HEK293 (cell line): ENCODE results near the gene SLC30A5.

Experiments
- BCL6B ChIP-seq: fragments of 450-650 bp; formaldehyde crosslinking; IDR thresholded peaks from 2 replicates; pipeline ENCODE4 v1.5.1; 2017; ENCODE audit warnings: missing biosample characterization, missing genetic modification characterization
- IKZF3 ChIP-seq: fragments of 450-650 bp; IDR thresholded peaks from 2 replicates; pipeline ENCODE4 v1.5.0; 2018; ENCODE audit warnings: missing biosample characterization, mild to moderate bottlenecking, missing genetic modification characterization, moderate library complexity
- KLF1 ChIP-seq: fragments of 450-650 bp; formaldehyde crosslinking; IDR thresholded peaks from 2 replicates; pipeline ENCODE4 v1.5.1; 2016; ENCODE audit warnings: missing biosample characterization, missing genetic modification characterization
- KLF8 ChIP-seq: fragments of 450-650 bp; formaldehyde crosslinking; IDR thresholded peaks from 2 replicates; pipeline ENCODE4 v1.5.1; 2016; ENCODE audit warnings: missing biosample characterization, missing genetic modification characterization
- MZF1 ChIP-seq: fragments of 450-650 bp; formaldehyde crosslinking; IDR thresholded peaks from 2 replicates; pipeline ENCODE4 v1.5.1; 2017; ENCODE audit warnings: missing biosample characterization, missing genetic modification characterization, borderline replicate concordance
- PATZ1 ChIP-seq: fragments of 450-650 bp; formaldehyde crosslinking; IDR thresholded peaks from 2 replicates; pipeline ENCODE4 v1.5.1; 2016; ENCODE audit warnings: missing biosample characterization, missing genetic modification characterization
- SETDB1 ChIP-seq: IDR thresholded peaks from one replicate; pipeline ENCODE4 v1.6.1; 2017; ENCODE audit warnings: mild to moderate bottlenecking, low read length, moderate library complexity, mixed read lengths; ENCODE audit not compliant: insufficient read length
- SP7 ChIP-seq: fragments of 450-650 bp; formaldehyde crosslinking; IDR thresholded peaks from 2 replicates; pipeline ENCODE4 v1.5.1; 2016; ENCODE audit warnings: missing biosample characterization, missing genetic modification characterization
- ZBTB7A ChIP-seq: fragments of 450-650 bp; formaldehyde crosslinking; IDR thresholded peaks from 2 replicates; pipeline ENCODE4 v1.5.1; 2016; ENCODE audit warnings: low read depth, missing biosample characterization, missing genetic modification characterization
- ZBTB8A ChIP-seq: fragments of 450-650 bp; formaldehyde crosslinking; IDR thresholded peaks from 2 replicates; pipeline ENCODE4 v1.5.1; 2016; ENCODE audit warnings: missing biosample characterization, missing genetic modification characterization
- ZNF10 ChIP-seq: fragments of 450-650 bp; formaldehyde crosslinking; IDR thresholded peaks from 2 replicates; pipeline ENCODE4 v1.5.1; 2017; ENCODE audit warnings: missing biosample characterization, missing genetic modification characterization
- ZNF114 ChIP-seq: fragments of 450-650 bp; formaldehyde crosslinking; IDR thresholded peaks from 2 replicates; pipeline ENCODE4 v1.5.0; 2017; ENCODE audit warnings: missing biosample characterization, missing genetic modification characterization
- ZNF157 ChIP-seq: fragments of 450-650 bp; formaldehyde crosslinking; IDR thresholded peaks from 2 replicates; pipeline ENCODE4 v1.5.1; 2016; ENCODE audit warnings: missing biosample characterization, missing genetic modification characterization
- ZNF202 ChIP-seq: fragments of 450-650 bp; formaldehyde crosslinking; IDR thresholded peaks from 2 replicates; pipeline ENCODE4 v1.5.1; 2016; ENCODE audit warnings: missing biosample characterization, missing genetic modification characterization, borderline replicate concordance
- ZNF292 ChIP-seq: fragments of 450-650 bp; formaldehyde crosslinking; IDR thresholded peaks from 2 replicates; pipeline ENCODE4 v1.5.1; 2016; ENCODE audit warnings: low read depth, missing biosample characterization, missing genetic modification characterization, borderline replicate concordance
- ZNF423 ChIP-seq: fragments of 450-650 bp; formaldehyde crosslinking; IDR thresholded peaks from 2 replicates; pipeline ENCODE4 v1.5.1; 2016; ENCODE audit warnings: missing biosample characterization, missing genetic modification characterization
- ZNF48 ChIP-seq: fragments of 450-650 bp; formaldehyde crosslinking; IDR thresholded peaks from 2 replicates; pipeline ENCODE4 v1.5.1; 2016; ENCODE audit warnings: missing biosample characterization, missing genetic modification characterization
- ZNF514 ChIP-seq: fragments of 450-650 bp; formaldehyde crosslinking; IDR thresholded peaks from 2 replicates; pipeline ENCODE4 v1.5.1; 2016; ENCODE audit warnings: missing biosample characterization, missing genetic modification characterization
- ZNF645 ChIP-seq: fragments of 450-650 bp; formaldehyde crosslinking; IDR thresholded peaks from 2 replicates; pipeline ENCODE4; 2016; ENCODE audit warnings: missing biosample characterization, missing genetic modification characterization
- ZNF677 ChIP-seq: fragments of 450-650 bp; IDR thresholded peaks from 2 replicates; pipeline ENCODE4 v1.5.0; 2018; ENCODE audit warnings: missing biosample characterization, mild to moderate bottlenecking, missing genetic modification characterization, moderate library complexity
- ZSCAN30 ChIP-seq: fragments of 450-650 bp; IDR thresholded peaks from 2 replicates; pipeline ENCODE4 v1.5.1; 2018; ENCODE audit warnings: missing biosample characterization, mild to moderate bottlenecking, missing genetic modification characterization, moderate library complexity
- ZXDB ChIP-seq: fragments of 450-650 bp; formaldehyde crosslinking; IDR thresholded peaks from 2 replicates; pipeline ENCODE4 v1.5.1; 2016; ENCODE audit warnings: missing biosample characterization, missing genetic modification characterization
- TF ChIP-seq, protein P1 (sequence below): fragments of 450-650 bp; formaldehyde crosslinking; IDR thresholded peaks from 2 replicates; pipeline ENCODE4 v1.5.1; 2016; ENCODE audit warnings: missing biosample characterization, missing genetic modification characterization
- TF ChIP-seq, protein P2 (sequence below): fragments of 450-650 bp; formaldehyde crosslinking; IDR thresholded peaks from 2 replicates; pipeline ENCODE4 v1.5.1; 2016; ENCODE audit warnings: missing biosample characterization, missing genetic modification characterization
- TF ChIP-seq, protein P3 (sequence below): fragments of 450-650 bp; formaldehyde crosslinking; IDR thresholded peaks from 2 replicates; pipeline ENCODE4 v1.5.1; 2016; ENCODE audit warnings: missing biosample characterization, missing genetic modification characterization, borderline replicate concordance

SLC30A5 gene

DNA sequence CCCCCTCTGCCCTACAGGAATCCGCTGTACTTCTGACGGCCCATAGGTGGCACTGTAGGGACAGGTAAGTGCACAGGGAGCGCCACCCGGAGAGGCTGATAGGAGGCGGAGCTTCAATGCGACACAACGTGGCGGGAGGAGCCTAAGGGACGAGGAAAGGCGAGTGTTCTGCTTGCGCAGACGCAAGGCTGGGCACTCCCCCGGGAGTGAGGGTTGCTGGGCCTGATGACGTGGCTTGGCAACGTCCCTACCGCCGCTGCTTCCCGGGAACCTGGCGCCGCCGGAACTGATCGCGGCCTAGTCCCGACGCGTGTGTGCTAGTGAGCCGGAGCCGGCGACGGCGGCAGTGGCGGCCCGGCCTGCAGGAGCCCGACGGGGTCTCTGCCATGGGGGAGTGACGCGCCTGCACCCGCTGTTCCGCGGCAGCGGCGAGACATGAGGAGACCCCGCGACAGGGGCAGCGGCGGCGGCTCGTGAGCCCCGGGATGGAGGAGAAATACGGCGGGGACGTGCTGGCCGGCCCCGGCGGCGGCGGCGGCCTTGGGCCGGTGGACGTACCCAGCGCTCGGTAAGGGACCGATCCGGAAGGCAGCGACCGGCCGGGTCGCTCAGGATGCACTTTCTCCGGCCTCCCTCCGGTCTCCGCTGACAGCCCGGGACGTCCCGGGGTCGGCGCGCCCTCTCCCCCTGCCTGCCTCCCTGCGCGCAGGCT lies at the start of gene SLC30A5 (continued):
- TF ChIP-seq BCL6B (tag by site-specific recombination) (no peak), ZNF645 (tag by site-specific recombination) (no peak), ZNF514 (tag by site-specific recombination) (no peak), ZBTB7A (tag by site-specific recombination) (0 out of 2 replicates have a peak, but pooled peaks have one; percentile 32), ZNF157 (tag by site-specific recombination) (no peak), ZNF677 (tag by site-specific recombination) (0 out of 2 replicates have a peak, but pooled peaks have one; percentile 4), KLF8 (tag by site-specific recombination) (peak; percentile 72), ZNF202 (no peak), IKZF3 (tag by site-specific recombination) (peak; percentile 97), ZBTB8A (tag by site-specific recombination) (peak; percentile 55), ZNF423 (tag by site-specific recombination) (peak; percentile 47; the same call in 1 of the 2 replicates), MZF1 (tag by site-specific recombination) (0 out of 2 replicates have a peak, but pooled peaks have one; percentile 26), SP7 (tag by site-specific recombination) (peak; percentile 83), ZSCAN30 (tag by site-specific recombination) (peak; percentile 80), SETDB1 (no peak), PATZ1 (peak; percentile 73), KLF1 (tag by site-specific recombination) (peak; percentile 51; the same call in 1 of the 2 replicates), ZNF48 (no peak), ZNF292 (no peak), ZNF114 (tag by site-specific recombination) (no peak), ZXDB (tag by site-specific recombination) (peak; percentile 87), ZNF10 (0 out of 2 replicates have a peak, but pooled peaks have one; percentile 20)
- TF ChIP-seq, protein P1, sequence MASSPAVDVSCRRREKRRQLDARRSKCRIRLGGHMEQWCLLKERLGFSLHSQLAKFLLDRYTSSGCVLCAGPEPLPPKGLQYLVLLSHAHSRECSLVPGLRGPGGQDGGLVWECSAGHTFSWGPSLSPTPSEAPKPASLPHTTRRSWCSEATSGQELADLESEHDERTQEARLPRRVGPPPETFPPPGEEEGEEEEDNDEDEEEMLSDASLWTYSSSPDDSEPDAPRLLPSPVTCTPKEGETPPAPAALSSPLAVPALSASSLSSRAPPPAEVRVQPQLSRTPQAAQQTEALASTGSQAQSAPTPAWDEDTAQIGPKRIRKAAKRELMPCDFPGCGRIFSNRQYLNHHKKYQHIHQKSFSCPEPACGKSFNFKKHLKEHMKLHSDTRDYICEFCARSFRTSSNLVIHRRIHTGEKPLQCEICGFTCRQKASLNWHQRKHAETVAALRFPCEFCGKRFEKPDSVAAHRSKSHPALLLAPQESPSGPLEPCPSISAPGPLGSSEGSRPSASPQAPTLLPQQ = peak; percentile 69
- TF ChIP-seq, protein P2, sequence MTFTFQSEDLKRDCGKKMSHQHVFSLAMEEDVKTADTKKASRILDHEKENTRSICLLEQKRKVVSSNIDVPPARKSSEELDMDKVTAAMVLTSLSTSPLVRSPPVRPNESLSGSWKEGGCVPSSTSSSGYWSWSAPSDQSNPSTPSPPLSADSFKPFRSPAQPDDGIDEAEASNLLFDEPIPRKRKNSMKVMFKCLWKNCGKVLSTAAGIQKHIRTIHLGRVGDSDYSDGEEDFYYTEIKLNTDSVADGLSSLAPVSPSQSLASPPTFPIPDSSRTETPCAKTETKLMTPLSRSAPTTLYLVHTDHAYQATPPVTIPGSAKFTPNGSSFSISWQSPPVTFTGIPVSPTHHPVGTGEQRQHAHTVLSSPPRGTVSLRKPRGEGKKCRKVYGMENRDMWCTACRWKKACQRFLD (tag by site-specific recombination) = peak; percentile 69; the same call in 1 of the 2 replicates
- TF ChIP-seq, protein P3, sequence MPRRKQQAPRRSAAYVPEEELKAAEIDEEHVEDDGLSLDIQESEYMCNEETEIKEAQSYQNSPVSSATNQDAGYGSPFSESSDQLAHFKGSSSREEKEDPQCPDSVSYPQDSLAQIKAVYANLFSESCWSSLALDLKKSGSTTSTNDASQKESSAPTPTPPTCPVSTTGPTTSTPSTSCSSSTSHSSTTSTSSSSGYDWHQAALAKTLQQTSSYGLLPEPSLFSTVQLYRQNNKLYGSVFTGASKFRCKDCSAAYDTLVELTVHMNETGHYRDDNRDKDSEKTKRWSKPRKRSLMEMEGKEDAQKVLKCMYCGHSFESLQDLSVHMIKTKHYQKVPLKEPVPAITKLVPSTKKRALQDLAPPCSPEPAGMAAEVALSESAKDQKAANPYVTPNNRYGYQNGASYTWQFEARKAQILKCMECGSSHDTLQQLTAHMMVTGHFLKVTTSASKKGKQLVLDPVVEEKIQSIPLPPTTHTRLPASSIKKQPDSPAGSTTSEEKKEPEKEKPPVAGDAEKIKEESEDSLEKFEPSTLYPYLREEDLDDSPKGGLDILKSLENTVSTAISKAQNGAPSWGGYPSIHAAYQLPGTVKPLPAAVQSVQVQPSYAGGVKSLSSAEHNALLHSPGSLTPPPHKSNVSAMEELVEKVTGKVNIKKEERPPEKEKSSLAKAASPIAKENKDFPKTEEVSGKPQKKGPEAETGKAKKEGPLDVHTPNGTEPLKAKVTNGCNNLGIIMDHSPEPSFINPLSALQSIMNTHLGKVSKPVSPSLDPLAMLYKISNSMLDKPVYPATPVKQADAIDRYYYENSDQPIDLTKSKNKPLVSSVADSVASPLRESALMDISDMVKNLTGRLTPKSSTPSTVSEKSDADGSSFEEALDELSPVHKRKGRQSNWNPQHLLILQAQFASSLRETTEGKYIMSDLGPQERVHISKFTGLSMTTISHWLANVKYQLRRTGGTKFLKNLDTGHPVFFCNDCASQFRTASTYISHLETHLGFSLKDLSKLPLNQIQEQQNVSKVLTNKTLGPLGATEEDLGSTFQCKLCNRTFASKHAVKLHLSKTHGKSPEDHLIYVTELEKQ (tag by site-specific recombination) = 0 out of 2 replicates have a peak, but pooled peaks have one; percentile 10
